Activated T-cell treated with anti-CD3 and anti-CD28 coated beads, Interleukin-2, amount 50 U/mL, for 4 hours (primary cell): ENCODE data around the gene BIRC2. TPM values are rescaled to one million over a fixed set of nuclear protein-coding genes. Genes with fewer than 3 reads are reported as not detected.

ENCODE experiments used
- total RNA-seq, 3 donors: library from RNA; stranded (reverse); gene quantifications; one replicate each; pipeline ENCODE4 v1.2.1, GENCODE V29; 2021

BIRC2 gene
- total RNA-seq, 3 donors from 2014 or later: 25.0 to 31.9 (median 31.7) TPM

Other genes with a start within 250 kb of the BIRC2 start
- under 1 TPM; 0.15 to 0.45 (median 0.35) TPM for gene YAP1, start 236.8 kb upstream of the BIRC2 start, total RNA-seq
- 100 to 1,000 TPM in 1 of 3 donors, 10 to 100 TPM in 2; 77.2 to 105 (median 92.4) TPM for gene BIRC3, start 29.7 kb upstream of the BIRC2 start, total RNA-seq
- 100 to 1,000 TPM; 177 to 189 (median 187) TPM for gene TMEM123, start 105.6 kb downstream of the BIRC2 start, total RNA-seq
- under 1 TPM; 0.19 to 0.53 (median 0.47) TPM for gene MMP7, start 183.5 kb downstream of the BIRC2 start, total RNA-seq